ENCODE results near the gene NUFIP1. TPM values are rescaled to one million over a fixed set of nuclear protein-coding genes. Genes with fewer than 3 reads are reported as not detected.
A peak's percentile ranks its signal among the peaks of the same experiment; 100 is the strongest.
"Not testable (repeated sequence)": the region's sequence is repeated elsewhere in the genome, so short reads cannot be mapped to it uniquely, and the experiment has no call there.

NUFIP1 gene
- total RNA-seq, 4 donors from 2014 or later = 3.4 to 5.3 (median 4.5) TPM

GRCh38 chr13:44954224-44954623 lies 35.0 kb downstream of the NUFIP1 start:
- in situ Hi-C loops (cut with MboI; ENCODE audit: low sequenced_read_pairs in 4 of 4) = loop anchor here in 3 of 4 donors (25.0 kb wide), 2 partner anchors 367 to 467 kb away; partner anchors contain the start of gene TSC22D1 (in 2 of the 3)
- no peak for TF ChIP-seq POLR2A (IDR thresholded peaks at IDR 0.05)
- no peak for TF ChIP-seq CTCF (IDR thresholded peaks at IDR 0.05 in 4 of 5, conservative IDR thresholded peaks at IDR 0.05 in 1 of 5)
- Histone ChIP-seq H3K9me3 (no peaks in the 10 kb centered on the region), H3K27ac (no peak overlapping the region), H3K36me3 (peaks cover 0 to 6% of the 10 kb centered on the region in 2 donors), H3K4me1 (peaks cover 25 to 26% of the 10 kb centered on the region in 2 donors), H3K27me3 (no peaks in the 10 kb centered on the region), H3K4me3 (no peak overlapping the region)
- intact Hi-C loops (cut with DNase I; ENCODE audit: low total_unique reads) = no loop called here
- no peak for DNase-seq
- peak in 1 of 2 donors; percentile 45 for ATAC-seq

GRCh38 chr13:44952671-44953070 lies 36.6 kb downstream of the NUFIP1 start:
- H3K9me3 ChIP-seq = no peaks in the 10 kb centered on the region
- H3K4me3 ChIP-seq = no peak overlapping the region
- no peaks in the 10 kb centered on the region for H3K36me3 ChIP-seq
- TF ChIP-seq CTCF (IDR thresholded peaks at IDR 0.05 in 4 of 5, conservative IDR thresholded peaks at IDR 0.05 in 1 of 5) = no peak
- no peak for TF ChIP-seq POLR2A (IDR thresholded peaks at IDR 0.05)
- ATAC-seq (no peak), DNase-seq (no peak)
- in situ Hi-C loops (cut with MboI; ENCODE audit: low sequenced_read_pairs in 4 of 4) = loop anchor here in 3 of 4 donors (25.0 kb wide), 2 partner anchors 365 to 465 kb away; partner anchors contain the start of gene TSC22D1 (in 2 of the 3)
- H3K27ac ChIP-seq = no peak overlapping the region
- H3K27me3 ChIP-seq = no peaks in the 10 kb centered on the region
- peaks cover 25 to 26% of the 10 kb centered on the region in 2 donors for H3K4me1 ChIP-seq
- intact Hi-C loops (cut with DNase I; ENCODE audit: low total_unique reads) = no loop called here

- Histone ChIP-seq H3K9me3 (no peaks in the 10 kb centered on the region), H3K27ac (peak overlapping the region; percentile 56 to 66 (median 59)), H3K27me3 (no peaks in the 10 kb centered on the region), H3K36me3 (no peaks in the 10 kb centered on the region), H3K4me3 (no peak overlapping the region), H3K4me1 (peaks cover 25 to 26% of the 10 kb centered on the region in 2 donors)
- DNase-seq (no peak), ATAC-seq (no peak)
- in situ Hi-C loops (cut with MboI; ENCODE audit: low sequenced_read_pairs in 4 of 4) (loop anchor here in 3 of 4 donors (25.0 kb wide), 2 partner anchors 364 to 464 kb away; partner anchors contain the start of gene TSC22D1 (in 2 of the 3)), intact Hi-C loops (cut with DNase I; ENCODE audit: low total_unique reads) (no loop called here)
- TF ChIP-seq CTCF (IDR thresholded peaks at IDR 0.05 in 4 of 5, conservative IDR thresholded peaks at IDR 0.05 in 1 of 5) (no peak), POLR2A (IDR thresholded peaks at IDR 0.05) (no peak)
These were observed 38.1 kb downstream of the NUFIP1 start for GRCh38 chr13:44951184-44951583.

GRCh38 chr13:44943411-44943810 lies 45.9 kb downstream of the NUFIP1 start:
- ATAC-seq; H3K9me3 ChIP-seq; DNase-seq; H3K36me3 ChIP-seq; H3K4me1 ChIP-seq; H3K27me3 ChIP-seq; intact Hi-C loops (cut with DNase I; ENCODE audit: low total_unique reads); H3K4me3 ChIP-seq; H3K27ac ChIP-seq; in situ Hi-C loops (cut with MboI; ENCODE audit: low sequenced_read_pairs in 4 of 4): not testable (repeated sequence)

GRCh38 chr13:44938854-44939253 lies 50.4 kb downstream of the NUFIP1 start:
- in situ Hi-C loops (cut with MboI; ENCODE audit: low sequenced_read_pairs in 4 of 4) = no loop called here
- Histone ChIP-seq H3K9me3 (no peaks in the 10 kb centered on the region), H3K27me3 (no peaks in the 10 kb centered on the region), H3K27ac (no peak overlapping the region), H3K36me3 (peaks cover 0 to 10% of the 10 kb centered on the region in 2 donors), H3K4me1 (peaks cover 0 to 10% of the 10 kb centered on the region in 2 donors), H3K4me3 (no peak overlapping the region)
- intact Hi-C loops (cut with DNase I; ENCODE audit: low total_unique reads) = no loop called here
- no peak for DNase-seq
- no peak for ATAC-seq
- TF ChIP-seq POLR2A (IDR thresholded peaks at IDR 0.05) = no peak
- TF ChIP-seq CTCF (IDR thresholded peaks at IDR 0.05 in 4 of 5, conservative IDR thresholded peaks at IDR 0.05 in 1 of 5) = no peak
